Measurements from ENCODE around the gene CHST8.

Gene CHST8

GRCh38 chr19:33756177-33756576 is 134.4 kb downstream of the CHST8 start:
- DNase-seq (ENCODE audit: low read depth) = no peak
- TF ChIP-seq, protein P1, sequence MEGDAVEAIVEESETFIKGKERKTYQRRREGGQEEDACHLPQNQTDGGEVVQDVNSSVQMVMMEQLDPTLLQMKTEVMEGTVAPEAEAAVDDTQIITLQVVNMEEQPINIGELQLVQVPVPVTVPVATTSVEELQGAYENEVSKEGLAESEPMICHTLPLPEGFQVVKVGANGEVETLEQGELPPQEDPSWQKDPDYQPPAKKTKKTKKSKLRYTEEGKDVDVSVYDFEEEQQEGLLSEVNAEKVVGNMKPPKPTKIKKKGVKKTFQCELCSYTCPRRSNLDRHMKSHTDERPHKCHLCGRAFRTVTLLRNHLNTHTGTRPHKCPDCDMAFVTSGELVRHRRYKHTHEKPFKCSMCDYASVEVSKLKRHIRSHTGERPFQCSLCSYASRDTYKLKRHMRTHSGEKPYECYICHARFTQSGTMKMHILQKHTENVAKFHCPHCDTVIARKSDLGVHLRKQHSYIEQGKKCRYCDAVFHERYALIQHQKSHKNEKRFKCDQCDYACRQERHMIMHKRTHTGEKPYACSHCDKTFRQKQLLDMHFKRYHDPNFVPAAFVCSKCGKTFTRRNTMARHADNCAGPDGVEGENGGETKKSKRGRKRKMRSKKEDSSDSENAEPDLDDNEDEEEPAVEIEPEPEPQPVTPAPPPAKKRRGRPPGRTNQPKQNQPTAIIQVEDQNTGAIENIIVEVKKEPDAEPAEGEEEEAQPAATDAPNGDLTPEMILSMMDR (conservative IDR thresholded peaks at IDR 0.05; ENCODE audit: low read depth, low read length) = no peak

DNA sequence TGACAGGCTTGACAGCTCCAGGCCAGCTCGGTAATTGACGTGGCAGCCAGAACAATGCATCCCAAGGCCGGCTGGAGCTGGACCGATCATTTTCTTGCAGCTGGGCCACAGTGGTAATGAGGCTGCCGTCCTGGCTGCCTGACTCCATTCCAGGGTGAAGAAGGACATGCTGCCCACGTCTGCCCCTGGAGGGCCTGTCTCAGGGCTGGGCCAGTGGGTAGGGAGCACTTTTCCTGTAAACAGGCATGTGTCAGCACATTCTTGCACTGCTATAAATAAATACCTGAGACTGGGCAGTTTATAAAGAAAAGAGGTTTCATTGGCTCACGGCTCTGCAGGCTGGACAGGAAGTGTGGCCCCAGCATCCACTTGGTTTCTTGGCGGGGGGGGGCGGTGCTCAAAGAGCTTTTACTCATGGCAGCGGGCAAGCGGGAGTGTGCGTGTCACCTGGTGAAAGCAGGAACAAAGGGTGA is 136.8 kb downstream of the CHST8 start:
- TF ChIP-seq, protein P1 (conservative IDR thresholded peaks at IDR 0.05; ENCODE audit: low read depth, low read length) = no peak
- peak; percentile 29 for DNase-seq (ENCODE audit: low read depth)
- H3K4me3 ChIP-seq (ENCODE audit: low read depth, low read length) = no peak overlapping the region

More at GRCh38 chr19:33756177-33756576, 134.4 kb downstream of the CHST8 start:
- H3K4me3 ChIP-seq (ENCODE audit: low read depth, low read length) = no peak overlapping the region

- no peak for DNase-seq (ENCODE audit: low read depth)
- H3K4me3 ChIP-seq (ENCODE audit: low read depth, low read length) = no peak overlapping the region
- TF ChIP-seq, protein P1 (conservative IDR thresholded peaks at IDR 0.05; ENCODE audit: low read depth, low read length) = no peak
Observed at GRCh38 chr19:33759356-33759755, 137.6 kb downstream of the CHST8 start.

DNA sequence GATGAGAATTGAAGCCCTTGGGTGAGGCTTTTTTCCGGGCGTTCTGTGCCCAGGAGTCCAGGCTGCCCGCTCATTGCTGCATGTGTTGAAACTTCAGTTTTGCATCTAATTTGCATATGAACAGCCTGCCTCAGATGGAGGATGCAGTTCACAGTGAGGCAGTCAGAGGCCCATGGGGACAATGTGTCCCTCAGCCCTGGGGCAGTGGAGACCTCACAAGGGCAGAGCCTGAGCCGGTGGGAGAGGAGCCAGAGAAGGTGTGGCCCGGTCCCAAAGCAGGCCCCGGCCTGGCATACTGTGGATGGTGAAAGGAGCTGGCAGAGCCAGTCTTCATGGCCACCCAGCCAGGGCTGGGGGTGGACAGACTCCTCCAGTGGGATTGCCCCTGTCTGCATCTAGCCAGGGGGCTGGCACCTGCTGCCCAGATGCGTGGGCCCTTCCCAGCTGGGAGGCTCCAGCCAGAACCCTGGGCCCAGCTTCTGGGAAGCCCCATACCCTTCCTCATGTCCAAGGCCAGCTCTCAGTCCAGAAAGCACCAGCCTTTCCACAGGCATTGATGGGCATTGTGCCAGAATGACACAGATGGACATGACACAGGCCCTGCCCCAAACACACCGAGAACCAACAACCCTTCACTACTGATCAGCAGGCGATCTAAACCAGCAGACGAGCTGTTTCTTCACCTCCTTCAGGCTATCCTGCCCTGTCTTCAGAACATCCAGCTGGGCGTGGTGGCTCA is 142.0 kb downstream of the CHST8 start:
- no peak overlapping the region for H3K4me3 ChIP-seq (ENCODE audit: low read depth, low read length)
- TF ChIP-seq, protein P1 (conservative IDR thresholded peaks at IDR 0.05; ENCODE audit: low read depth, low read length) = no peak
- DNase-seq (ENCODE audit: low read depth) = no peak

DNA sequence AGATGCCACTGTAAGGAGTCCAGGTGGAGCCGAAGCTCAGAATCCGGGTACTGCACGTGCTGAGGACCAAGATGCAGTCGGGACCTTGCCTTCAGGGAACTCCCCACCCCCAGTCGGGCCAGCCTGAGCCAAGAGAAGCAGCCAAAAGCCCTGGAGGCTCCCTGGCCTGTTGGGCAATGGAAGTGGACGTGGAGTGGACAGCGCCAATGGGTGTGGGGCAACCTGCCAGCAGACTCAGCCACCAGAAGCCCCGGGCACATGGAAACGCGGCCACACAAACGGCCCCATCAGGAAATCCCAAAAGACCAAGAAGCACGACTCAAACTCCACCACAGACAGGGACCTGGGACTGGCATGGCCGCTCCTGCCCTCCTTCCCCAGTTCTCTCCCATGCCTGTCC is 144.9 kb downstream of the CHST8 start:
- TF ChIP-seq, protein P1 (conservative IDR thresholded peaks at IDR 0.05; ENCODE audit: low read depth, low read length) = no peak
- no peak for DNase-seq (ENCODE audit: low read depth)
- no peak overlapping the region for H3K4me3 ChIP-seq (ENCODE audit: low read depth, low read length)

DNA sequence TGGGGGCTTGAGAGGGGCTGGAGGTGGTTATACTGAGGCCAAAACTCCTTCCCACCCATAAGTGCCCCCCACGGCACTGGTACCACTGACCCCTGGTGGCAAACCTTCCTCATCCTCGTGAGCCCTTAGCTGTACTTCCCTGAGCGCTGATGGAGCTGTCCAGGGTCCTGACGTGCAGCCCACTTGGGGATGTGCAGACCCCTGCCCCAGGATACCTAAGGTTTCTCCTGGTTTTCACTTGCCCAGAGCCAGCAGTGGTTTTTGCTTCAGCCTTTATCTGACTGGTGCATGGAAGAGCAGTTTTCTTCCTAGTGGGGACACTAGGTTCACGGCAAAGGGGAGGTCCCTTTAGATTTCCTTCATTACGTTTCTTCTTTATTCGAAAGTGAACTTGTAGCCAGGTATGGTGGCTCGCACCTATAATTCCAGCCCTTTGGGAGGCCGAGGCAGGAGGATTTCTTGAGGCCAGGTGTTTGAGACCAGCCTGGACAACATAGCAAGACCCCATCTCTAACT is 146.2 kb downstream of the CHST8 start:
- peak; percentile 31 for DNase-seq (ENCODE audit: low read depth)
- TF ChIP-seq, protein P1 (conservative IDR thresholded peaks at IDR 0.05; ENCODE audit: low read depth, low read length) = peak; percentile 40
- H3K4me3 ChIP-seq (ENCODE audit: low read depth, low read length) = no peak overlapping the region

DNA sequence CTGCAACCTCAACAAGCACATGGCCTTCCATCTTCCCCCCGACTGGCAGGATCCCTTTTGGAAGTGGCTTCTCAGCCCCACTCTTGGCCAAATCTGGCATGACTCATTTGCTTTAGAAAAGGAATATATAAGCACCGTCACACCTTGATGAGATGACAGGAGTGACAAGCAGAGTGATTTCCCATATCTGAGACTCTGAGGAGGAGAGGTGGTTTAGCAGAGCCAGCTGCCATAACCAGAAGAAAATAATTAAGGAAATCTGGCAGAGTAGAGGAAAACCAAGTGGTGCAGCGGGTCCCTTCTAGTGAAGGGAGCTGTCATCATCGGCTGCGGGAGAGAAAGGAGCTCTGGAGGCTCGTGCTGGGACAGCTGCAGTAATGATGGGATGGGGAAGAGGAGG is 147.5 kb downstream of the CHST8 start:
- TF ChIP-seq, protein P1 (conservative IDR thresholded peaks at IDR 0.05; ENCODE audit: low read depth, low read length) = no peak
- no peak for DNase-seq (ENCODE audit: low read depth)
- H3K4me3 ChIP-seq (ENCODE audit: low read depth, low read length) = no peak overlapping the region
